Left ventricle myocardium inferior (tissue), 1 donor: ENCODE data around the gene EZR. TPM values are rescaled to one million over a fixed set of nuclear protein-coding genes. Genes with fewer than 3 reads are reported as not detected.
A peak's percentile ranks its signal among the peaks of the same experiment; 100 is the strongest.

Source experiments
- DNase-seq: peaks from one replicate; pipeline ENCODE4 v3.0.0-alpha.2; 2020
- H3K27ac ChIP-seq: fragments of 200-600 bp; replicated peaks from 2 replicates; pipeline ENCODE4 v1.8.0; 2021
- H3K27me3 ChIP-seq: fragments of 200-600 bp; 2 replicates; pipeline ENCODE4 v1.8.0; 2021; ENCODE audit warnings: low read depth
- H3K36me3 ChIP-seq: fragments of 200-600 bp; 2 replicates; pipeline ENCODE4 v1.8.0; 2021
- H3K4me1 ChIP-seq: fragments of 200-600 bp; 2 replicates; pipeline ENCODE4 v1.8.0; 2021
- H3K4me3 ChIP-seq: fragments of 200-600 bp; 2 replicates; pipeline ENCODE4 v1.8.0; 2021; ENCODE audit warnings: mild to moderate bottlenecking, moderate library complexity
- H3K9me3 ChIP-seq: fragments of 200-600 bp; replicated peaks from 2 replicates; pipeline ENCODE4 v1.8.0; 2021
- CTCF ChIP-seq: fragments of 200-600 bp; IDR thresholded peaks from 2 replicates; pipeline ENCODE4 v1.8.0; 2021; ENCODE audit warnings: antibody characterized with exemption, mild to moderate bottlenecking, borderline replicate concordance
- intact Hi-C: fragments of 100-400 bp; cut with micrococcal nuclease; formaldehyde crosslinking; loops from one replicate; pipeline ENCODE4 v1.11.0; 2022
- total RNA-seq: library from RNA; stranded (reverse); fragmentation: NEBNext Ultra II Directional; extraction: Animal tissue kit (Norgen Biotek cat#: 25700); gene quantifications from one replicate; pipeline ENCODE4 v1.2.1, GENCODE V29; 2021
- donor health status: DM: no; HTN: yes; CAD: no; lungs with severe emphysema.

The EZR gene
- total RNA-seq, 1 donor from 2014 or later: 242 TPM

DNA sequence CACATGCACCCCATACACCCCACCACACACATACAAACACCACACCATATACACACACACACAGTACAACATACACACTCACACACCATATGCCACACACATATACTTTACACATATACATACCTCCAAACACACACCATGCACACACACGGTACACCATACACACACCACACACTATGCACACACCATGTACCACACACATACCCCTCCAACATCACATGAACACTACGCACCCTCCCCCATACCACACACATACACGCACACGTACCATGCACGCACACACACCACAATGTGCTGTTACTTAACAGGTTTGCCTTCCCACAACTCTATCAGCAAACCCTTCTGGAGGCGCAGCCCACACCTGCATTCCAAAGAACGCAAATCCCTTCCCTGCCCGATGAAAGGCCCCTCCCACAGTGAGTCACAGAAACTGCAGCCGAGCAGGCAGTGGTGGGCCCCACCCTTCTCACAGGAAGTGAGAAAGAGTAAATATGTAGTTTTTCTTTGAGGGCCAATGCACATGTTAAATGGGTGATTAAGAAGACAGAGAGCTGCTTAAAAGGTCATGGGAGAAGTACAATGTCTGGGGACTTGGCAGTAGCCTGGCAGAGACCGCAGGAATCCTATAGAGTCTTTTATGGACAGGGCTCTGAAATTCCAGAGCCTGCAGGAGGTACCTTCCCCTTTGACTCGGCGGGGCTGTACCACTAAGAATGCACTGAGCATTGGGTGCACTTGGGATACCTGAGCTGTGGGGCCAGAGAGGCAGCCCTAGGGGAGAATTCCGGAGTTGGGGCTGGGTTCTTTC is 34.1 kb upstream of the EZR start:
- Histone ChIP-seq H3K4me1 (peaks cover 29% of the 10 kb centered on the region), H3K9me3 (no peaks in the 10 kb centered on the region), H3K27me3 (no peaks in the 10 kb centered on the region), H3K36me3 (no peaks in the 10 kb centered on the region), H3K27ac (no peak overlapping the region), H3K4me3 (no peak overlapping the region)
- peak; percentile 21 for DNase-seq
- no peak for TF ChIP-seq CTCF
- intact Hi-C loops: no loop called here

DNA sequence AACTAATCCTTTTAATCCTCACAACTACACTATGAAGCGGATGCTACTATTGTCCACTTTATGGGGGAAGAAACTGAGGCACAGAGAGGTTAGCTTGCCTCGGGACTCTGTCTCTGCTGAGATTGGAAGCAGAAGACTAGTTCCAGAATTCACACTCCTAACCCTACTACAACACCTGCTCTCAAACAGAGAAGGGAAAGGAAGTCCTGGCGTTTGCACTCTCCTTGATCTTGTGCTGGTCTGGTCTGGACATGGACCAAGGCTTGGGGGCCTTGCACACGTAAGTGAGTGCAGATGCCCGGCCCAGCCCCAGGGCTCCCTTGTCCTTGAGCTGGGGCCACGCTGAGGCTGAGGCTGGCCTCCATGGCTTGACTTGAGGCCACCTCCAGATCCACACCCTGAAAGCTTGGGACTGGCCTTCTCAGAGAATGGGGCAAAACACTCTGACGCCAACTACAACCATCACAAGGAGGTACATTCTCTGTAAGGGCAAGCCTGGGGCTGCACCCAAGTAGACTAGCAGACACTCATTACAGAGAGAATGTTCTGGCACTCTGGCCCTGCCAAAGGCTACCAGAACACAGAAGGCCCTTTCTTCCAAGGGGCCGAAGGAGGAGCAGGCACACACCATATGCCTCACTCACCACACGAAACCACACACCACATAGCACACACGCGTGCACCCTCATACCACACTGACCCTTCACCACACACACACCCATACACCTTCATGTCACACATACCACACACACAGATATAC is 33.3 kb upstream of the EZR start:
- intact Hi-C loops: no loop called here
- Histone ChIP-seq H3K4me1 (peaks cover 29% of the 10 kb centered on the region), H3K27me3 (no peaks in the 10 kb centered on the region), H3K9me3 (no peaks in the 10 kb centered on the region), H3K27ac (no peak overlapping the region), H3K36me3 (no peaks in the 10 kb centered on the region), H3K4me3 (no peak overlapping the region)
- no peak for TF ChIP-seq CTCF
- no peak for DNase-seq

DNA sequence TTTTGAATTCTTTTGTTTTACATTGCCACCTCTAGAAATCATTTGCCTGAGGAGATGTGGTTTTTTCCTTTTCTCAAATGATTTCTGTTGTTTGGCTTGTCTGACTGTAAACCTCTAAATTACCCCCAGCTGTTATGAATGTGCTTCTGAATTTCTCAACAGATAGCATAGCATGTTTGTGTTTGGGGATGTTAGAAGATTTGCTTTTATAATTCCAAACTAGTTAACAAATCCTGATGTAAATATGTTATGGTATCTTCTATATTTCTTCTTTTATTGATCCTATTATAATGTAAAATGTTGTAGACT is 31.6 kb upstream of the EZR start:
- DNase-seq: no peak
- Histone ChIP-seq H3K27ac (peak overlapping the region; percentile 39), H3K27me3 (no peaks in the 10 kb centered on the region), H3K4me3 (no peak overlapping the region), H3K4me1 (peaks cover 20% of the 10 kb centered on the region), H3K9me3 (no peaks in the 10 kb centered on the region), H3K36me3 (no peaks in the 10 kb centered on the region)
- intact Hi-C loops: no loop called here
- no peak for TF ChIP-seq CTCF

GRCh38 chr6:158849899-158850806 is 31.0 kb upstream of the EZR start:
- Histone ChIP-seq H3K27ac (peak overlapping the region; percentile 39), H3K36me3 (no peaks in the 10 kb centered on the region), H3K9me3 (no peaks in the 10 kb centered on the region), H3K27me3 (no peaks in the 10 kb centered on the region), H3K4me1 (peaks cover 20% of the 10 kb centered on the region), H3K4me3 (no peak overlapping the region)
- DNase-seq: no peak
- no peak for TF ChIP-seq CTCF
- intact Hi-C loops: no loop called here

DNA sequence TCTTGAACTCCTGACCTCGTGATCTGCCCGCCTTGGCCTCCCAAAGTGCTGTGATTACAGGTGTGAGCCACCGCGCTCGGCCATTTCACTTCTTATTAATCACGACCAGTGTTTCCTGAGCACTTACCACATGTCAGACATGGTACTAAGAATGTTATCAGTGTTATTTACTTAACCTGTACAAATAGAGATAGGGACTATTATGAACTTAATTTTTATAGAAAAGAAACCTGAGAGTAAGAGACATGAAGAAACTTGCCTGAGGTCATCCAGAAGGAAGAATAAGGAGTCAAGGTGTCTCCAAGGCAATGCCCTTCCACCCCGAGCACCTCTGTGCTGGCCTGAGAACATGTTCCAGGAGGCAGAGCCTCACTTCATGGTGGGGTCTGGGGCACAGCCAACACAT is 29.3 kb upstream of the EZR start:
- no peak for TF ChIP-seq CTCF
- intact Hi-C loops: no loop called here
- no peaks in the 10 kb centered on the region for H3K27me3 ChIP-seq
- no peak for DNase-seq
- no peaks in the 10 kb centered on the region for H3K9me3 ChIP-seq
- H3K27ac ChIP-seq: no peak overlapping the region
- H3K36me3 ChIP-seq: no peaks in the 10 kb centered on the region
- H3K4me3 ChIP-seq: no peak overlapping the region
- peaks cover 18% of the 10 kb centered on the region for H3K4me1 ChIP-seq
